Endothelial cell (in vitro differentiated cells): ENCODE data around the gene PTPN12. TPM values are rescaled to one million over a fixed set of nuclear protein-coding genes. Genes with fewer than 3 reads are reported as not detected.
A peak's percentile ranks its signal among the peaks of the same experiment; 100 is the strongest.

ENCODE experiments used
- DNase-seq: peaks from one replicate; pipeline ENCODE4 v3.0.0; 2021; ENCODE audit warnings: low spot score
- H3K27ac Mint-ChIP-seq: one replicate; pipeline ENCODE4 v1.8.0; 2021; ENCODE audit warnings: mixed read lengths, inconsistent platforms; ENCODE audit not compliant: unreplicated experiment
- H3K27me3 Mint-ChIP-seq: one replicate; pipeline ENCODE4 v1.8.0; 2021; ENCODE audit warnings: mild to moderate bottlenecking, moderate library complexity, mixed read lengths, inconsistent platforms; ENCODE audit not compliant: unreplicated experiment
- H3K36me3 Mint-ChIP-seq: one replicate; pipeline ENCODE4 v1.8.0; 2021; ENCODE audit warnings: mild to moderate bottlenecking, low read depth, mixed read lengths, inconsistent platforms; ENCODE audit not compliant: unreplicated experiment
- H3K4me1 Mint-ChIP-seq: one replicate; pipeline ENCODE4 v1.8.0; 2021; ENCODE audit warnings: mild to moderate bottlenecking, mixed read lengths, inconsistent platforms; ENCODE audit not compliant: unreplicated experiment
- H3K4me3 Mint-ChIP-seq: one replicate; pipeline ENCODE4 v1.8.0; 2021; ENCODE audit warnings: mild to moderate bottlenecking, mixed read lengths, inconsistent platforms; ENCODE audit not compliant: unreplicated experiment
- H3K9me3 Mint-ChIP-seq: one replicate; pipeline ENCODE4 v1.8.0; 2021; ENCODE audit warnings: mixed read lengths, inconsistent platforms; ENCODE audit not compliant: unreplicated experiment
- long read RNA-seq: library from polyadenylated mRNA; unstranded; transcript quantifications from one replicate; pipeline ENCODE4 v2.0.0, GENCODE V29; 2020; ENCODE audit not compliant: unreplicated experiment
- total RNA-seq: library from RNA; stranded (reverse); fragmentation: NEBNext Ultra II Directional; extraction: Animal tissue kit (Norgen Biotek cat#: 25700); gene quantifications from one replicate; pipeline ENCODE4 v1.2.1, GENCODE V29; 2021; ENCODE audit not compliant: unreplicated experiment
- TF ChIP-seq, protein P1 (sequence below): fragments of 200-600 bp; sonication (generic); IDR thresholded peaks from one replicate; pipeline ENCODE4 v1.5.0; 2021; ENCODE audit warnings: antibody characterized with exemption; ENCODE audit not compliant: unreplicated experiment

Gene PTPN12
- 186 TPM for total RNA-seq
- long read RNA-seq, partial matches to known transcripts = 1 of 4 reads
- long read RNA-seq, other reads (novel, unspliced or antisense) = 1 of 4 reads

GRCh38 chr7:77537136-77537777 is at the start of gene PTPN12:
TSS of gene PTPN12 (plus strand) at chr7:77537295. CDS start at chr7:77537547, 252 bp downstream.
- no peak for DNase-seq
- TF ChIP-seq, protein P1, sequence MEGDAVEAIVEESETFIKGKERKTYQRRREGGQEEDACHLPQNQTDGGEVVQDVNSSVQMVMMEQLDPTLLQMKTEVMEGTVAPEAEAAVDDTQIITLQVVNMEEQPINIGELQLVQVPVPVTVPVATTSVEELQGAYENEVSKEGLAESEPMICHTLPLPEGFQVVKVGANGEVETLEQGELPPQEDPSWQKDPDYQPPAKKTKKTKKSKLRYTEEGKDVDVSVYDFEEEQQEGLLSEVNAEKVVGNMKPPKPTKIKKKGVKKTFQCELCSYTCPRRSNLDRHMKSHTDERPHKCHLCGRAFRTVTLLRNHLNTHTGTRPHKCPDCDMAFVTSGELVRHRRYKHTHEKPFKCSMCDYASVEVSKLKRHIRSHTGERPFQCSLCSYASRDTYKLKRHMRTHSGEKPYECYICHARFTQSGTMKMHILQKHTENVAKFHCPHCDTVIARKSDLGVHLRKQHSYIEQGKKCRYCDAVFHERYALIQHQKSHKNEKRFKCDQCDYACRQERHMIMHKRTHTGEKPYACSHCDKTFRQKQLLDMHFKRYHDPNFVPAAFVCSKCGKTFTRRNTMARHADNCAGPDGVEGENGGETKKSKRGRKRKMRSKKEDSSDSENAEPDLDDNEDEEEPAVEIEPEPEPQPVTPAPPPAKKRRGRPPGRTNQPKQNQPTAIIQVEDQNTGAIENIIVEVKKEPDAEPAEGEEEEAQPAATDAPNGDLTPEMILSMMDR = no peak
- H3K27ac Mint-ChIP-seq = peak within 1 kb of the TSS; percentile 98
- H3K9me3 Mint-ChIP-seq = no peaks in the 10 kb centered on the region
- peaks cover 25% of the 10 kb centered on the region for H3K4me1 Mint-ChIP-seq
- H3K36me3 Mint-ChIP-seq = peaks cover 15% of the 10 kb centered on the region
- peak within 1 kb of the TSS; percentile 98 for H3K4me3 Mint-ChIP-seq
- H3K27me3 Mint-ChIP-seq = peaks cover 13% of the 10 kb centered on the region

DNA sequence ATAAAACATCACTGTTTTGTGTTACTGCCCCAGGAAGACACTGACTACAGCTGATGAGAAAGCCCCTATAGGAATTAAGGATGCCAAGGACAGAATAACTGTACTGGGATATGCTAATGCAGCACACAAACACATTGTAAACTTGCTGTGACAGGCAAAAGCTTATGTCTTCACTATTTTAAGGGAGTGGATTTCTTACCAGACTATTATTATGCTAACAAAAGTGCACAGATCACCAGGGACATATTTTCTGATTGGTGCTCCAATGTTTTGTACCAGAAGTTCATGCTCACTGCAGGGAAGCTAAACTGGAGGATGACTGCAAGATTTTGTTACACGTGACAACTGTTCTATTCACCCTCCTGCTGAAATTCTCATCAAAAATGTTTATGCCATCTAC is 48.1 kb upstream of the PTPN12 start:
- TF ChIP-seq, protein P1 = no peak
- H3K4me1 Mint-ChIP-seq = no peaks in the 10 kb centered on the region
- H3K4me3 Mint-ChIP-seq = no peak overlapping the region
- H3K36me3 Mint-ChIP-seq = peaks cover 8% of the 10 kb centered on the region
- H3K27me3 Mint-ChIP-seq = no peaks in the 10 kb centered on the region
- no peak for DNase-seq
- H3K27ac Mint-ChIP-seq = no peak overlapping the region
- peaks cover 8% of the 10 kb centered on the region for H3K9me3 Mint-ChIP-seq

DNA sequence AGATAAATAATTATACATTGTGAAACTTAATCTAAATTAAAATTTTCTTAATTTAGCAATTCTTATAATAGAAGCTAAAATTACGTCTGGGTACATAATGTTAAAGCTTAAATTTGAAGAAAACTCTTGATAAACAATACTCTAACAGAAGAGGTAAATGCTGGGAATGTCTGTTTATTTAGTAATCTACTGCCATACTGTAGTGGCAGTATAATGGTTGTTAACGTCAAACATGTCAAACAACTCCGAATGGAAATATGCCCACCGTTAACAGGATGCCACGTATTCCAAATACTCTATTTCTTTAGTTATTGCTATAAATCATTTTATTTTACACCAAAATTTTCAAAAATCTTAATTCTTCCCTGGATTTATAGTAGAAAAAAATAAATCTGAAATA is 40.0 kb upstream of the PTPN12 start:
- Mint-ChIP-seq H3K4me3 (no peak overlapping the region), H3K4me1 (peaks cover 10% of the 10 kb centered on the region), H3K27me3 (peaks cover 2% of the 10 kb centered on the region), H3K9me3 (peaks cover 8% of the 10 kb centered on the region), H3K36me3 (peaks cover 8% of the 10 kb centered on the region), H3K27ac (no peak overlapping the region)
- DNase-seq = no peak
- TF ChIP-seq, protein P1 = no peak

- Mint-ChIP-seq H3K36me3 (peaks cover 1% of the 10 kb centered on the region), H3K4me1 (peaks cover 10% of the 10 kb centered on the region), H3K27me3 (peaks cover 2% of the 10 kb centered on the region), H3K27ac (no peak overlapping the region), H3K4me3 (no peak overlapping the region), H3K9me3 (no peaks in the 10 kb centered on the region)
- no peak for DNase-seq
- TF ChIP-seq, protein P1 = no peak
Observed at GRCh38 chr7:77498659-77499379, 38.3 kb upstream of the PTPN12 start.

DNA sequence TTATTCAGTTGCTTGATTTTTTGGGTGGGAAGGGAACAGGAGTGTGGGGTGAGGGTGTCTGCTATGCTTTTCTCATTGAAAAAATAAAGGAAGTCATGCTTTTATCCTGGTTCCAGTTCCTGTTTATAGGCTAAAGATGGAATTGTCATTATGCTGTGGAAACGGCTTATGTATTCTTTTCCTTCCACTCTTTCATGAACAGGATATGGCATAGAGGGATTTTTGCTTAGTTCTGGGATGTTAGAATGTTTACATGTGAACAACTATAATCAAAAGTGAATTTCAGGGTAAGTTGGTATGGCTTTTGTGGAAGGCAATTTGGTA is 35.9 kb upstream of the PTPN12 start:
- no peak for DNase-seq
- Mint-ChIP-seq H3K9me3 (no peaks in the 10 kb centered on the region), H3K4me3 (no peak overlapping the region), H3K36me3 (no peaks in the 10 kb centered on the region), H3K4me1 (peaks cover 10% of the 10 kb centered on the region), H3K27me3 (no peaks in the 10 kb centered on the region), H3K27ac (peak overlapping the region; percentile 97)
- TF ChIP-seq, protein P1 = no peak
